ENCODE measurements around the gene MIS18A. TPM values are rescaled to one million over a fixed set of nuclear protein-coding genes. Genes with fewer than 3 reads are reported as not detected.

Gene MIS18A
- total and polyA plus RNA-seq, 2 experiments from 2014 or later: 46.1 to 133 TPM

- TF ChIP-seq, protein P1, sequence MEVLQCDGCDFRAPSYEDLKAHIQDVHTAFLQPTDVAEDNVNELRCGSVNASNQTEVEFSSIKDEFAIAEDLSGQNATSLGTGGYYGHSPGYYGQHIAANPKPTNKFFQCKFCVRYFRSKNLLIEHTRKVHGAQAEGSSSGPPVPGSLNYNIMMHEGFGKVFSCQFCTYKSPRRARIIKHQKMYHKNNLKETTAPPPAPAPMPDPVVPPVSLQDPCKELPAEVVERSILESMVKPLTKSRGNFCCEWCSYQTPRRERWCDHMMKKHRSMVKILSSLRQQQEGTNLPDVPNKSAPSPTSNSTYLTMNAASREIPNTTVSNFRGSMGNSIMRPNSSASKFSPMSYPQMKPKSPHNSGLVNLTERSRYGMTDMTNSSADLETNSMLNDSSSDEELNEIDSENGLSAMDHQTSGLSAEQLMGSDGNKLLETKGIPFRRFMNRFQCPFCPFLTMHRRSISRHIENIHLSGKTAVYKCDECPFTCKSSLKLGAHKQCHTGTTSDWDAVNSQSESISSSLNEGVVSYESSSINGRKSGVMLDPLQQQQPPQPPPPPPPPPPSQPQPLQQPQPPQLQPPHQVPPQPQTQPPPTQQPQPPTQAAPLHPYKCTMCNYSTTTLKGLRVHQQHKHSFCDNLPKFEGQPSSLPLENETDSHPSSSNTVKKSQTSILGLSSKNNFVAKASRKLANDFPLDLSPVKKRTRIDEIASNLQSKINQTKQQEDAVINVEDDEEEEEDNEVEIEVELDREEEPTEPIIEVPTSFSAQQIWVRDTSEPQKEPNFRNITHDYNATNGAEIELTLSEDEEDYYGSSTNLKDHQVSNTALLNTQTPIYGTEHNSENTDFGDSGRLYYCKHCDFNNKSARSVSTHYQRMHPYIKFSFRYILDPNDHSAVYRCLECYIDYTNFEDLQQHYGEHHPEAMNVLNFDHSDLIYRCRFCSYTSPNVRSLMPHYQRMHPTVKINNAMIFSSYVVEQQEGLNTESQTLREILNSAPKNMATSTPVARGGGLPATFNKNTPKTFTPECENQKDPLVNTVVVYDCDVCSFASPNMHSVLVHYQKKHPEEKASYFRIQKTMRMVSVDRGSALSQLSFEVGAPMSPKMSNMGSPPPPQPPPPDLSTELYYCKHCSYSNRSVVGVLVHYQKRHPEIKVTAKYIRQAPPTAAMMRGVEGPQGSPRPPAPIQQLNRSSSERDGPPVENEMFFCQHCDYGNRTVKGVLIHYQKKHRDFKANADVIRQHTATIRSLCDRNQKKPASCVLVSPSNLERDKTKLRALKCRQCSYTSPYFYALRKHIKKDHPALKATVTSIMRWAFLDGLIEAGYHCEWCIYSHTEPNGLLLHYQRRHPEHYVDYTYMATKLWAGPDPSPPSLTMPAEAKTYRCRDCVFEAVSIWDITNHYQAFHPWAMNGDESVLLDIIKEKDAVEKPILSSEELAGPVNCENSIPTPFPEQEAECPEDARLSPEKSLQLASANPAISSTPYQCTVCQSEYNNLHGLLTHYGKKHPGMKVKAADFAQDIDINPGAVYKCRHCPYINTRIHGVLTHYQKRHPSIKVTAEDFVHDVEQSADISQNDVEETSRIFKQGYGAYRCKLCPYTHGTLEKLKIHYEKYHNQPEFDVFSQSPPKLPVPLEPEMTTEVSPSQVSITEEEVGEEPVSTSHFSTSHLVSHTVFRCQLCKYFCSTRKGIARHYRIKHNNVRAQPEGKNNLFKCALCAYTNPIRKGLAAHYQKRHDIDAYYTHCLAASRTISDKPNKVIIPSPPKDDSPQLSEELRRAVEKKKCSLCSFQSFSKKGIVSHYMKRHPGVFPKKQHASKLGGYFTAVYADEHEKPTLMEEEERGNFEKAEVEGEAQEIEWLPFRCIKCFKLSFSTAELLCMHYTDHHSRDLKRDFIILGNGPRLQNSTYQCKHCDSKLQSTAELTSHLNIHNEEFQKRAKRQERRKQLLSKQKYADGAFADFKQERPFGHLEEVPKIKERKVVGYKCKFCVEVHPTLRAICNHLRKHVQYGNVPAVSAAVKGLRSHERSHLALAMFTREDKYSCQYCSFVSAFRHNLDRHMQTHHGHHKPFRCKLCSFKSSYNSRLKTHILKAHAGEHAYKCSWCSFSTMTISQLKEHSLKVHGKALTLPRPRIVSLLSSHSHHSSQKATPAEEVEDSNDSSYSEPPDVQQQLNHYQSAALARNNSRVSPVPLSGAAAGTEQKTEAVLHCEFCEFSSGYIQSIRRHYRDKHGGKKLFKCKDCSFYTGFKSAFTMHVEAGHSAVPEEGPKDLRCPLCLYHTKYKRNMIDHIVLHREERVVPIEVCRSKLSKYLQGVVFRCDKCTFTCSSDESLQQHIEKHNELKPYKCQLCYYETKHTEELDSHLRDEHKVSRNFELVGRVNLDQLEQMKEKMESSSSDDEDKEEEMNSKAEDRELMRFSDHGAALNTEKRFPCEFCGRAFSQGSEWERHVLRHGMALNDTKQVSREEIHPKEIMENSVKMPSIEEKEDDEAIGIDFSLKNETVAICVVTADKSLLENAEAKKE (CRISPR knock-in tag; IDR thresholded peaks at IDR 0.05): no peak
- TF ChIP-seq CTCF (conservative IDR thresholded peaks at IDR 0.05; ENCODE audit: low read depth in 2 of 2) (no peak), NANOG (IDR thresholded peaks at IDR 0.05; ENCODE audit: borderline replicate concordance) (no peak)
- TF ChIP-seq, protein P2, sequence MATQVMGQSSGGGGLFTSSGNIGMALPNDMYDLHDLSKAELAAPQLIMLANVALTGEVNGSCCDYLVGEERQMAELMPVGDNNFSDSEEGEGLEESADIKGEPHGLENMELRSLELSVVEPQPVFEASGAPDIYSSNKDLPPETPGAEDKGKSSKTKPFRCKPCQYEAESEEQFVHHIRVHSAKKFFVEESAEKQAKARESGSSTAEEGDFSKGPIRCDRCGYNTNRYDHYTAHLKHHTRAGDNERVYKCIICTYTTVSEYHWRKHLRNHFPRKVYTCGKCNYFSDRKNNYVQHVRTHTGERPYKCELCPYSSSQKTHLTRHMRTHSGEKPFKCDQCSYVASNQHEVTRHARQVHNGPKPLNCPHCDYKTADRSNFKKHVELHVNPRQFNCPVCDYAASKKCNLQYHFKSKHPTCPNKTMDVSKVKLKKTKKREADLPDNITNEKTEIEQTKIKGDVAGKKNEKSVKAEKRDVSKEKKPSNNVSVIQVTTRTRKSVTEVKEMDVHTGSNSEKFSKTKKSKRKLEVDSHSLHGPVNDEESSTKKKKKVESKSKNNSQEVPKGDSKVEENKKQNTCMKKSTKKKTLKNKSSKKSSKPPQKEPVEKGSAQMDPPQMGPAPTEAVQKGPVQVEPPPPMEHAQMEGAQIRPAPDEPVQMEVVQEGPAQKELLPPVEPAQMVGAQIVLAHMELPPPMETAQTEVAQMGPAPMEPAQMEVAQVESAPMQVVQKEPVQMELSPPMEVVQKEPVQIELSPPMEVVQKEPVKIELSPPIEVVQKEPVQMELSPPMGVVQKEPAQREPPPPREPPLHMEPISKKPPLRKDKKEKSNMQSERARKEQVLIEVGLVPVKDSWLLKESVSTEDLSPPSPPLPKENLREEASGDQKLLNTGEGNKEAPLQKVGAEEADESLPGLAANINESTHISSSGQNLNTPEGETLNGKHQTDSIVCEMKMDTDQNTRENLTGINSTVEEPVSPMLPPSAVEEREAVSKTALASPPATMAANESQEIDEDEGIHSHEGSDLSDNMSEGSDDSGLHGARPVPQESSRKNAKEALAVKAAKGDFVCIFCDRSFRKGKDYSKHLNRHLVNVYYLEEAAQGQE (IDR thresholded peaks at IDR 0.05; ENCODE audit: unreplicated experiment): no peak
Measured at GRCh38 chr21:32238063-32238462, 40.8 kb downstream of the MIS18A start (continued).
